Measurements from ENCODE around the gene EIF4E2.

The EIF4E2 gene

GRCh38 chr2:232539298-232540231 lies 10.9 kb upstream of the EIF4E2 start, which contains the start of gene CHRNG:
Gene CHRNG (plus strand): TSS chr2:232539692. CDS start chr2:232539748, 56 bp downstream.
- no peak within 1 kb of the TSS for H3K4me3 Mint-ChIP-seq
- peaks cover 5% of the 10 kb centered on the region for H3K36me3 Mint-ChIP-seq (ENCODE audit: low read depth)
- H3K27ac Mint-ChIP-seq = no peak within 1 kb of the TSS
- H3K9me3 Mint-ChIP-seq = peaks cover 8% of the 10 kb centered on the region
- H3K4me1 Mint-ChIP-seq (ENCODE audit: low read depth) = peaks cover 4% of the 10 kb centered on the region
- H3K27me3 Mint-ChIP-seq (ENCODE audit: low read depth) = peaks cover 6% of the 10 kb centered on the region

DNA sequence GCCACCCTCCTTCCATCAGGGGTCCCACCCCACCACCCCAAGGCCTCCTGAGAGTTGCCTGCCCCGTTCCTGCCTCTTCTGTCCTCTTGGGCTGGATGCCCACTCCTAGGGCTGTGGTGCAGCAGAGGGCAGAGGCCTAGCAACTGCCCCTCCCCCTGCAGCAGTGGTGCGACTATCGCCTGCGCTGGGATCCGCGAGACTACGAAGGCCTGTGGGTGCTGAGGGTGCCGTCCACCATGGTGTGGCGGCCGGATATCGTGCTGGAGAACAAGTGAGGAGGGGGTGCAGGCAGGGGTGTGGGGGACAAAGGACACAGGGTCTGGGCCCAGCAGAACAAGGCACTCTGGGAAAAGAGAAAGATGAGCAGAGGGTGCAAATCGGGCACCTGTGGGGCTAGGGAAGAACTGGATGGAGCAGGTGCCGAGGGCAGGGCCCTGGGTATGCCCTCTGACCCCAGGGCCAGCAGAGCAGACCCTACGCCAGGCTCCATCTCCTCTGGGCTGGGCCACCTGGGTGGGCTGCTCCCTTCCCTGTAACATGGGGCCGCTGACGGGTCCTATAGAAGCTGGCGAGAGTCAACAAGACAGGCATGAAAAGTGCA lies 9.9 kb upstream of the EIF4E2 start:
- Mint-ChIP-seq H3K4me1 (ENCODE audit: low read depth) (peaks cover 4% of the 10 kb centered on the region), H3K9me3 (peaks cover 8% of the 10 kb centered on the region), H3K27ac (no peak overlapping the region), H3K36me3 (ENCODE audit: low read depth) (peaks cover 5% of the 10 kb centered on the region), H3K4me3 (no peak overlapping the region), H3K27me3 (ENCODE audit: low read depth) (peaks cover 6% of the 10 kb centered on the region)

DNA sequence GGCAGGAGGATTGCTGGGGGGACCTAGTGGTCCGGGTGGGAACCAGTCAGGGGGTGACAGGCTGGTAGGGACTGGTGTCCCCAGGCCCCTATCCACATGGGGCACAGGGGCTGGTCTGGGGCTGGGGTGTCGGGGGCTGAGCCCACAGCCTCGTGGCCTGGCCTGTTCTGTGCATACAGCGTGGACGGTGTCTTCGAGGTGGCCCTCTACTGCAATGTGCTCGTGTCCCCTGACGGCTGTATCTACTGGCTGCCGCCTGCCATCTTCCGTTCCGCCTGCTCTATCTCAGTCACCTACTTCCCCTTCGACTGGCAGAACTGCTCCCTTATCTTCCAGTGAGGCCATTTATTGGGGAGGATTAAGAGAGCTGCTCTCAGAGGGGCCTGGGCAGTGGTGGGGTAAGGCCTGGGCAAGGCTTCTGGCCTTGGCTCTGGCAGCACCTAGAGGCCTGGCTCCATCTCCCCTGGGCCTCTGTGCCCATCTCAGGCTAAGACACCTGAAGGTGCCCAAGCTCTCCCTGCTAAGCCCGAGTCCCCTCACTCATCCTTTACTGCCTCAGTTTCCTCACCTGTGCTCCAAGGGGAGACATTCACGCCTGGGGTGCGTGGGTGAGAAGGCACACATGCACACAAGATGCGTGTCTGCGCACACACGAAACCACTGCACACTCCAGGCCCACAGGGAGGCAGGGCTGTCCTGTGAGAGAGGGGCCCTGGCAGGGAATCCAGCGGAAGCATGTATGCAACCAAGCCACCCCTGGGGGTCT lies 9.1 kb upstream of the EIF4E2 start:
- Mint-ChIP-seq H3K4me3 (no peak overlapping the region), H3K9me3 (peaks cover 5% of the 10 kb centered on the region), H3K4me1 (ENCODE audit: low read depth) (peaks cover 4% of the 10 kb centered on the region), H3K27ac (no peak overlapping the region), H3K36me3 (ENCODE audit: low read depth) (peaks cover 5% of the 10 kb centered on the region), H3K27me3 (ENCODE audit: low read depth) (peaks cover 6% of the 10 kb centered on the region)

DNA sequence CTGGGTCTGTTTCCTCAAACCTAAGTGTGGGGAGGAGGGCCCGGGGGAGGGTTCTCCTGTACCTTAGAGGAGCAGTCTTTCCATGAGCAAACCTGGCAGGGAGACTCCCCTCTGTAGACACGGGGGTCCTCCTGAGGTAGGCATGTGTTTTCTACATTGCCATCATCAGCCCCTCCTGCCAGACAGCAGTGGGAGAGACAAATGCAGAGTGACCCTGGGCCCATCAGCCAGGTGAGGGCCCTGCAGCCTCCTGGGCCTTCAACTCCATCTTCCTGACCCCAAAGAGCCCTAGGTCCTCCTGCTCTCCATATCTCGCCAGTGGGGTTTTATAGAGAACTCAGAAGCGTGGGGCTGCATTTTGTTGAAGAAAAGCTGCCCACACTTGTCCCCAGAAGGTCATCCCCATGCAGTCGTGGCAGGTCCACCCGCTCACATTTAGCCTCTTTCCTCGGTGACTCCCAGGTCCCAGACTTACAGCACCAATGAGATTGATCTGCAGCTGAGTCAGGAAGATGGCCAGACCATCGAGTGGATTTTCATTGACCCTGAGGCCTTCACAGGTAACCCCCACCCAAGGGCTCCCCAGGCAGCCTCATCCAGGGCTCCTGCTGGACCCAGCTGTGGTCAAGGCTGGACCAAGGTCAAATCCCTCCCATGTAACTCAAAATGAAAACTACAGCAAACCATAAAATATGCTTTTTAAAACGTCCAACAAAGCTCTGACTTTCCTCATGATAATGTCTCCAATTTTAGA lies 8.4 kb upstream of the EIF4E2 start:
- no peak overlapping the region for H3K4me3 Mint-ChIP-seq

GRCh38 chr2:232542715-232543467 lies 7.6 kb upstream of the EIF4E2 start:
- Mint-ChIP-seq H3K27ac (no peak overlapping the region), H3K4me1 (ENCODE audit: low read depth) (peaks cover 13% of the 10 kb centered on the region), H3K9me3 (no peaks in the 10 kb centered on the region), H3K4me3 (no peak overlapping the region), H3K36me3 (ENCODE audit: low read depth) (peaks cover 7% of the 10 kb centered on the region), H3K27me3 (ENCODE audit: low read depth) (peaks cover 6% of the 10 kb centered on the region)

More for the DNA sequence above, 8.4 kb upstream of the EIF4E2 start:
- peaks cover 7% of the 10 kb centered on the region for H3K36me3 Mint-ChIP-seq (ENCODE audit: low read depth)
- H3K4me1 Mint-ChIP-seq (ENCODE audit: low read depth) = peaks cover 7% of the 10 kb centered on the region
- H3K27me3 Mint-ChIP-seq (ENCODE audit: low read depth) = peaks cover 6% of the 10 kb centered on the region
- no peaks in the 10 kb centered on the region for H3K9me3 Mint-ChIP-seq
- no peak overlapping the region for H3K27ac Mint-ChIP-seq

GRCh38 chr2:232543491-232543890 lies 7.0 kb upstream of the EIF4E2 start:
- Mint-ChIP-seq H3K4me1 (ENCODE audit: low read depth) (peaks cover 15% of the 10 kb centered on the region), H3K9me3 (no peaks in the 10 kb centered on the region), H3K36me3 (ENCODE audit: low read depth) (peaks cover 12% of the 10 kb centered on the region), H3K4me3 (no peak overlapping the region), H3K27me3 (ENCODE audit: low read depth) (peaks cover under 1% of the 10 kb centered on the region), H3K27ac (no peak overlapping the region)

- Mint-ChIP-seq H3K27me3 (ENCODE audit: low read depth) (no peaks in the 10 kb centered on the region), H3K4me1 (ENCODE audit: low read depth) (peaks cover 20% of the 10 kb centered on the region), H3K27ac (no peak overlapping the region), H3K36me3 (ENCODE audit: low read depth) (peaks cover 17% of the 10 kb centered on the region), H3K4me3 (no peak overlapping the region), H3K9me3 (no peaks in the 10 kb centered on the region)
Observed at GRCh38 chr2:232543928-232544631, 6.4 kb upstream of the EIF4E2 start.

- Mint-ChIP-seq H3K27me3 (ENCODE audit: low read depth) (no peaks in the 10 kb centered on the region), H3K4me3 (no peak overlapping the region), H3K4me1 (ENCODE audit: low read depth) (peaks cover 26% of the 10 kb centered on the region), H3K36me3 (ENCODE audit: low read depth) (peaks cover 18% of the 10 kb centered on the region), H3K27ac (no peak overlapping the region), H3K9me3 (no peaks in the 10 kb centered on the region)
Observed at GRCh38 chr2:232544674-232545073, 5.8 kb upstream of the EIF4E2 start.

DNA sequence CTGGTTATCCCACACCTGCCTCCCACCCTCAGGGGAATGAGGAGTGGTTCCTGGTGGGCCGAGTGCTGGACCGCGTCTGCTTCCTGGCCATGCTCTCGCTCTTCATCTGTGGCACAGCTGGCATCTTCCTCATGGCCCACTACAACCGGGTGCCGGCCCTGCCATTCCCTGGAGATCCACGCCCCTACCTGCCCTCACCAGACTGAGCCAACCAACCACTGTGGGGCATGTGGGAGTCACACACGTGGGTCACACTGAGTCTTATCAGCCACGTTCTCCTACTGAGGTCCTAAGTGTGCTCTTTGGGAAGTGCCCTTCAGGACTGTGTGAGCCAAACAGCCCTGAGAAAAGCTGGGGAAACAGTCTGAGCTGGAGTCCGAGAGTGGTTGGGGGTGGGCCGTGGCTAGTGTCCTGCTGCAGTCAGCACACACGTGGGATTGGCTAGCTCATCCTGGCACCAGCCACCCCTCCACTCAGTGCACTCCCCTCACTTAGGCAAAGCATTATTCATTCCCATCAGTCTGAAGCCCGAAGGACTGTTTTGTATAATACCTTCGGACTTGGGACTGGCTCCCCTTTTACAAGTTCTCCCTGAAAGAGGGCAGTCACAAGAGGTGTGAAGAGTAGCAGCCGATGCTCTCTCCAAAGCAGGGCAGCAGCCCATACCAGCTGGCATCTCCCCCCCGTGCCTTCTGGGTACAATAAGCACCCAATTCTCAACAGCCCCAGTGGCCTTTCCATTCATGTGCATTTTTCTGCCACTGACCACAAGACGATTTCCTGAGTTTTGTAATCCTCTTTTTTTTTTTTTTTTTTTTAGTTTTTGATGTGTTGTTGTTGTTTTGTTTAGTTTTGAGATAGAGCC lies 4.7 kb upstream of the EIF4E2 start:
- Mint-ChIP-seq H3K4me1 (ENCODE audit: low read depth) (peaks cover 30% of the 10 kb centered on the region), H3K36me3 (ENCODE audit: low read depth) (peaks cover 23% of the 10 kb centered on the region), H3K27me3 (ENCODE audit: low read depth) (no peaks in the 10 kb centered on the region), H3K9me3 (no peaks in the 10 kb centered on the region), H3K27ac (no peak overlapping the region), H3K4me3 (no peak overlapping the region)

DNA sequence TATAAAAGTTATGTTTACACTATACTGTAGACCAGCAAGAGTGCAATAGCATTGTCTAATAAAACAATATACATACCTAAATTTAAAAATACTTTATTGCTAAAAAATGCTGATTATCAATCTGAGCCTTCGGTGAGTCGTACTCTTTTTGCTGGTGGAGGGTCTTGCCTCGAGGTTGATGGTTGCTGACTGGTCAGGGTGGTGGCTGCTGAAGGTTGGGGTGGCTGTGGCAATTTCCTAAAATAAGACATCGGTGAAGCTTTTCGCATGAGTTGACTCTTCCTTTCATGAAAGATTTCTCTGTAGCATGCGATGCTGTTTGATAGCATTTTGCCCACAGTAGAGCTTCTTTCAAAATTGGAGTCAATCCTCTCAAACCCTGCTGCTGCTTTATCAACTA lies 2.5 kb upstream of the EIF4E2 start:
- H3K4me1 Mint-ChIP-seq (ENCODE audit: low read depth) = peaks cover 43% of the 10 kb centered on the region

GRCh38 chr2:232549655-232550353 lies 685 bp upstream of the EIF4E2 start:
- H3K4me1 Mint-ChIP-seq (ENCODE audit: low read depth) = peaks cover 57% of the 10 kb centered on the region
- peak overlapping the region; percentile 100 for H3K4me3 Mint-ChIP-seq
- no peaks in the 10 kb centered on the region for H3K9me3 Mint-ChIP-seq
- peak overlapping the region; percentile 100 for H3K27ac Mint-ChIP-seq
- no peaks in the 10 kb centered on the region for H3K27me3 Mint-ChIP-seq (ENCODE audit: low read depth)
- peaks cover 37% of the 10 kb centered on the region for H3K36me3 Mint-ChIP-seq (ENCODE audit: low read depth)

More for the DNA sequence above, 2.5 kb upstream of the EIF4E2 start:
- Mint-ChIP-seq H3K27ac (no peak overlapping the region), H3K4me3 (no peak overlapping the region), H3K9me3 (no peaks in the 10 kb centered on the region), H3K27me3 (ENCODE audit: low read depth) (no peaks in the 10 kb centered on the region), H3K36me3 (ENCODE audit: low read depth) (peaks cover 34% of the 10 kb centered on the region)

DNA sequence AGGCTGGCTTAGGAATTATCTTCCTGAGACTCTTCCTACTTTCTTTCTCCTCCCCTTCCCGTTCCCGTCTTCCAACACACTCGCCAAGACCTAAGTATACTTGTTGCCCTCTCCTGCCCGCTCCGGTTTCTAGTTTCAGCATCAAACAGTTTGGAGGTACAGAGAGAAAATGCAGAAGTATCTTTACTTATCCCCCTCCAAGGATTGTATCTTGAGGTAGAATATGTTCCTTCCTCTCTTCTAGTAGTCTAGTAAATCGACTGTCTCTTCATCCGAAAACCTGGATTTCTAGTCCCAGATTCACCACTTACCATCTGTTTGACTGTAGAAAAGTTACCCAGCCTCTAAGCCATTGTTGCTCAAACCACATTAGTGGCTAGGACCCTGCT lies 755 bp downstream of the EIF4E2 start:
- Mint-ChIP-seq H3K9me3 (no peaks in the 10 kb centered on the region), H3K27ac (peak overlapping the region; percentile 99), H3K4me3 (peak overlapping the region; percentile 100), H3K36me3 (ENCODE audit: low read depth) (peaks cover 43% of the 10 kb centered on the region), H3K27me3 (ENCODE audit: low read depth) (no peaks in the 10 kb centered on the region), H3K4me1 (ENCODE audit: low read depth) (peaks cover 68% of the 10 kb centered on the region)

All from T-helper 1 cell treated with Interleukin-12 subunit alpha and Interleukin-12 subunit beta and Interleukin-4 antibody, amounts not matched to agents 30 μg/mL and 1 μg/mL, for 36 hours (primary cell).